Hepatocyte (in vitro differentiated cells): Measurements from ENCODE around the gene EHD1.

Experiments
- CTCF ChIP-seq: fragments of 200-600 bp; sonication (generic); IDR thresholded peaks from 2 replicates; pipeline ENCODE4 v1.5.1; 2016; ENCODE audit warnings: antibody characterized with exemption, mild to moderate bottlenecking; ENCODE audit not compliant: poor library complexity
- EZH2 ChIP-seq: fragments of 200-600 bp; sonication (generic); IDR thresholded peaks from 2 replicates; pipeline ENCODE4 v1.6.1; 2016; ENCODE audit warnings: antibody characterized with exemption, mild to moderate bottlenecking, borderline replicate concordance
- EZH2phosphoT487 ChIP-seq: fragments of 200-600 bp; sonication (generic); IDR thresholded peaks from one replicate; pipeline ENCODE4 v1.6.1; 2018; ENCODE audit warnings: antibody characterized with exemption, mild to moderate bottlenecking, low read depth, moderate library complexity; ENCODE audit not compliant: unreplicated experiment, severe bottlenecking

DNA sequence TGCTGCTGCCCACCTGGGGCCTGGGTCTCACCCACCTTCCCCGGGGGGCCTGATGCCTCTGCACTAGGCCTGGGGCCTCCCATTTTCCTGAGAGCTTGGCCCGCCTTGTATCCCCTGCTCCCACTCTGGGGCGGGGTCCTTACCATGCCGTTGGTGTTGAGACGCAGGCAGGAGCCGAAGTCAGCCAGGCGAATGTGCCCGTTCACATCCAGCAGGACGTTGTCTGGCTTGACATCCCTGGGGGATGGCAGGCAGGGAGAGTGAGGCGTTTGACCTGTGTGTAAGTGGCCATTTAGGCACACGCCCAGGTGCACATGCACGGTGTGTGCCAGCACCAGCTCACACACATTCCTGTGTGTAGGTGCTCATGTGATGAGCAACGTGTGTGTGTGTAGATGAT, 39.1 kb downstream of the EHD1 start:
- TF ChIP-seq CTCF (no peak), EZH2 (no peak), EZH2phosphoT487 (no peak)
